ENCODE results near the gene SYT17. TPM values are rescaled to one million over a fixed set of nuclear protein-coding genes. Genes with fewer than 3 reads are reported as not detected.

The SYT17 gene
- total and polyA plus RNA-seq, 4 donors, result 3.4 to 13.1 (median 8.6) TPM

DNA sequence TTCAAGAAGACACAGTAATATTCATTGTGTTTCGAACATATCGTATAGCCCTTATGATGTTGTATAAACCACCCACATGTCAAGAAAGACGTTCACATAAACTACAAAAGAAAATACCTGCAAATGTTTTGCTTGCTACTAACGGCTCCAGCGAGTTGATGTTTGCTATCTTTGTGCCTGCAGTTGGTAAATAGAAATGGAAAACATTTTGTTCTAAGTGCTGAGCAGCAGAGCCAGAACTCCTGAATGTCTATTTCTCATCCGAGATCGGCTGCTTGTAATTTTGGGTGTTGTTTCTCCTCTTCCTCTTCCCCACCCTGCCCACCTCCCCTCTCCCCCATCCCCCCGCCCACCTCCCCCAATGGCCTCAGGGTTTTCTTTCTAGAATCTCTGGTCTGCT, 5.0 kb downstream of the SYT17 start:
- peaks cover 0 to 2% (median 0%) of the 10 kb centered on the region in 4 donors for H3K36me3 ChIP-seq (ENCODE audit: control insufficient read depth in 4 of 4, insufficient read depth in 4 of 4, low read length in 4 of 4)
- no peak overlapping the region for H3K4me3 ChIP-seq
- no peak for TF ChIP-seq CTCF (IDR thresholded peaks at IDR 0.05; ENCODE audit: control extremely low read depth, extremely low read depth)
- H3K27ac ChIP-seq (ENCODE audit: low read depth in 1 of 2, low read length in 1 of 2), result no peak overlapping the region
- WGBS, 2 donors, result 78 to 81% methylated on average over 8 of the region's 8 CpGs
- no peaks in the 10 kb centered on the region for H3K9me3 ChIP-seq (ENCODE audit: control insufficient read depth in 4 of 4, insufficient read depth in 3 of 4, low read length in 3 of 4)
- ATAC-seq (ENCODE audit: insufficient read depth, low FRiP score), result no peak
- no peaks in the 10 kb centered on the region for H3K27me3 ChIP-seq (ENCODE audit: control insufficient read depth in 3 of 3, insufficient read depth in 3 of 3, low read length in 2 of 3)
- no peak for DNase-seq
- H3K9ac ChIP-seq (ENCODE audit: insufficient read depth in 1 of 2, low read length in 2 of 2), result no peak overlapping the region
- H3K4me1 ChIP-seq (ENCODE audit: control insufficient read depth in 5 of 5, insufficient read depth in 5 of 5, low read length in 5 of 5), result peaks cover 0 to 8% (median 3%) of the 10 kb centered on the region in 5 donors

DNA sequence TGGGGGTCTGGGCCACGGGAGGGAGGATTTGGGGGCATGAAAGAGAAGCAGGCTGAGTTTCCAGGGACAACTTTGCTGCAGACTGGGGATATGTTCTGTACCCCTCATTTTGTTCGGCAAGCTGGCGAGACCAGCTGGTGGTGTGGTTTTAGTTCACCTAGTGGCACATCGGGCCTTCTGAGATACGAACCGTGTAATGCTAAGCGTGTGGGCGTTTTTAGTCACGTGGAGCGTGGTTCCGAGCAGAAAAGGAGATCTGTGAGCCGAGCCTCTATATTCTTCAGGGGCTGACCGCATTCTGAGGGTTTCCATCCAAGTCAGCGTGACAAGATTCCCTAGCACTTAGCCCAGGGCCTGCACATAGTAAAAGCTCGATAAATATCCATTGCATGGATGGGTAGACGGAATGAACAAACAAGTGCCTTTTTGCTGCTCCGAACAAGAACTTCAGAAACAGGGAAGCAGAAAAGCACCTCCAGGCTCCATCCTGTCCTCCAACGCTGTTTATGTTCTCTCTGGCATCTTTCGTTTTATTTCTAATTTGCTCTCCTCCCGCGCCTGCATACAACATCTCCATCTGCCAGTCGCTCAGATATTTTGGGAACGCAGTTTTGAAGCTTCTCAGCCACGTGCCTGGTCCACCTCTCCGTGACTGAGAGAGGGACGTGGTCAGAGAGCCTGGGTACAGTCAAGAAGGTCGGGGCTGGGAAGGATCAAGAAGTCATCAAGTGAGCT, 5.8 kb downstream of the SYT17 start:
- Histone ChIP-seq H3K4me1 (ENCODE audit: control insufficient read depth in 5 of 5, insufficient read depth in 5 of 5, low read length in 5 of 5) (peaks cover 0 to 6% (median 3%) of the 10 kb centered on the region in 5 donors), H3K9ac (ENCODE audit: insufficient read depth in 1 of 2, low read length in 2 of 2) (no peak overlapping the region), H3K27me3 (ENCODE audit: control insufficient read depth in 3 of 3, insufficient read depth in 3 of 3, low read length in 2 of 3) (no peaks in the 10 kb centered on the region), H3K9me3 (ENCODE audit: control insufficient read depth in 4 of 4, insufficient read depth in 3 of 4, low read length in 3 of 4) (no peaks in the 10 kb centered on the region), H3K27ac (ENCODE audit: low read depth in 1 of 2, low read length in 1 of 2) (no peak overlapping the region), H3K36me3 (ENCODE audit: control insufficient read depth in 4 of 4, insufficient read depth in 4 of 4, low read length in 4 of 4) (peaks cover 0 to 2% (median 0%) of the 10 kb centered on the region in 4 donors), H3K4me3 (no peak overlapping the region)
- no peak for TF ChIP-seq CTCF (IDR thresholded peaks at IDR 0.05; ENCODE audit: control extremely low read depth, extremely low read depth)
- 93 to 95% methylated on average over 27 of the region's 27 CpGs for WGBS, 2 donors
- DNase-seq (no peak), ATAC-seq (ENCODE audit: insufficient read depth, low FRiP score) (no peak)

GRCh38 chr16:19174478-19174877, 6.4 kb downstream of the SYT17 start:
- 94 to 95% methylated on average over 3 of the region's 3 CpGs for WGBS, 2 donors
- no peaks in the 10 kb centered on the region for H3K9me3 ChIP-seq (ENCODE audit: control insufficient read depth in 4 of 4, insufficient read depth in 3 of 4, low read length in 3 of 4)
- DNase-seq (no peak), ATAC-seq (ENCODE audit: insufficient read depth, low FRiP score) (no peak)
- no peak for TF ChIP-seq CTCF (IDR thresholded peaks at IDR 0.05; ENCODE audit: control extremely low read depth, extremely low read depth)
- no peaks in the 10 kb centered on the region for H3K27me3 ChIP-seq (ENCODE audit: control insufficient read depth in 3 of 3, insufficient read depth in 3 of 3, low read length in 2 of 3)
- H3K27ac ChIP-seq (ENCODE audit: low read depth in 1 of 2, low read length in 1 of 2), result no peak overlapping the region
- H3K36me3 ChIP-seq (ENCODE audit: control insufficient read depth in 4 of 4, insufficient read depth in 4 of 4, low read length in 4 of 4), result peaks cover 0 to 2% (median 0%) of the 10 kb centered on the region in 4 donors
- peaks cover 0 to 3% (median 1%) of the 10 kb centered on the region in 5 donors for H3K4me1 ChIP-seq (ENCODE audit: control insufficient read depth in 5 of 5, insufficient read depth in 5 of 5, low read length in 5 of 5)
- H3K9ac ChIP-seq (ENCODE audit: insufficient read depth in 1 of 2, low read length in 2 of 2), result no peak overlapping the region
- no peak overlapping the region for H3K4me3 ChIP-seq

Measured in lung (tissue), 12 donors.